ENCODE data around the gene PRDM16.

PRDM16 gene

DNA sequence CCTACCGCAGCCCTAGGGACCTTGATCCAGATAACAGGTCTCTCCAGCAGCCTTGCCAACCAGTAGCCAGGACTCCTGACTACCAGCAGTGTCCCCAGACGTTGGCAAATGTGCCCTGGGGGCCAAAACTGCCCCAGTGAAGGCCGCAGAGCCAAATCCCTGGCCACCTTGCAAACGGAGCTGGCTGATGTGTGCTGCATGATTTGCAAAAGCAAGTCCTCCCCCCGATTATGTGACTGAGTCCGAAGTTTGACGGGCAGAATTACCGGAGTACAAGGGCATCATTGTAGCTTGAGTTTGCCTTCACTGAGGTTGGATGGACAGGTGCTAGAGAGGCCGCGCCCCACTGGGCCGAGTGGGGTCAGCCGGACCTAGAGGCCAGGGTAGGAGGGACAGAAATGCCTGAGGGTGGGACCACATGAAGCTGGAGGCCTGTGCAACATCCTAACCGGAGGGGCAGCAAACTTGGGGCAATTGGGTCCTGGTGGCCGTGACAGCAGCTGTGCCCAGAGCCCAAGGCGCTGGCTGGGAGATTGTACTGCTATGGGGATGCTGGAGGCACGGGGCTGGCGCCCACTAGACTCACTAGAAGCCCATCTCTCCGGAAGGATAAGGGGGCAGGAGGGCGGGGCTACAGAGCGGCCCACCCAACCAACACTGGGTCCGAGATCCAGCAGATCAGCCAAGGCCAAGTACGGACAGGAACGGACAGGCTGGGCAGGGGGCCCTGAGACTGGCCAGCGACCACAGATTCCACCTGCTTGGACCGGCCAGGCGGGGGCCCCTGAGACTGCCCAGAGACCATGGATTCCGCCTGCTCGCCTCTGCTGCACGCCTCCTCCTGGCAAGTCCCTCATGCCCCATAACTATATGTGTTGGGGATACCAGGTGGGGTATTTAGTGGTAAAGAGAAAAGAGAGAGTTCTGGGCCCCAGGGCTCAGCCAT lies 388.2 kb downstream of the PRDM16 start:
- DNase-seq (ENCODE audit: insufficient read length, low spot score) (no peak), FAIRE-seq (no peak)
- TF ChIP-seq, protein P1, sequence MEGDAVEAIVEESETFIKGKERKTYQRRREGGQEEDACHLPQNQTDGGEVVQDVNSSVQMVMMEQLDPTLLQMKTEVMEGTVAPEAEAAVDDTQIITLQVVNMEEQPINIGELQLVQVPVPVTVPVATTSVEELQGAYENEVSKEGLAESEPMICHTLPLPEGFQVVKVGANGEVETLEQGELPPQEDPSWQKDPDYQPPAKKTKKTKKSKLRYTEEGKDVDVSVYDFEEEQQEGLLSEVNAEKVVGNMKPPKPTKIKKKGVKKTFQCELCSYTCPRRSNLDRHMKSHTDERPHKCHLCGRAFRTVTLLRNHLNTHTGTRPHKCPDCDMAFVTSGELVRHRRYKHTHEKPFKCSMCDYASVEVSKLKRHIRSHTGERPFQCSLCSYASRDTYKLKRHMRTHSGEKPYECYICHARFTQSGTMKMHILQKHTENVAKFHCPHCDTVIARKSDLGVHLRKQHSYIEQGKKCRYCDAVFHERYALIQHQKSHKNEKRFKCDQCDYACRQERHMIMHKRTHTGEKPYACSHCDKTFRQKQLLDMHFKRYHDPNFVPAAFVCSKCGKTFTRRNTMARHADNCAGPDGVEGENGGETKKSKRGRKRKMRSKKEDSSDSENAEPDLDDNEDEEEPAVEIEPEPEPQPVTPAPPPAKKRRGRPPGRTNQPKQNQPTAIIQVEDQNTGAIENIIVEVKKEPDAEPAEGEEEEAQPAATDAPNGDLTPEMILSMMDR (IDR thresholded peaks at IDR 0.05; ENCODE audit: insufficient read depth, missing control alignments), result no peak

DNA sequence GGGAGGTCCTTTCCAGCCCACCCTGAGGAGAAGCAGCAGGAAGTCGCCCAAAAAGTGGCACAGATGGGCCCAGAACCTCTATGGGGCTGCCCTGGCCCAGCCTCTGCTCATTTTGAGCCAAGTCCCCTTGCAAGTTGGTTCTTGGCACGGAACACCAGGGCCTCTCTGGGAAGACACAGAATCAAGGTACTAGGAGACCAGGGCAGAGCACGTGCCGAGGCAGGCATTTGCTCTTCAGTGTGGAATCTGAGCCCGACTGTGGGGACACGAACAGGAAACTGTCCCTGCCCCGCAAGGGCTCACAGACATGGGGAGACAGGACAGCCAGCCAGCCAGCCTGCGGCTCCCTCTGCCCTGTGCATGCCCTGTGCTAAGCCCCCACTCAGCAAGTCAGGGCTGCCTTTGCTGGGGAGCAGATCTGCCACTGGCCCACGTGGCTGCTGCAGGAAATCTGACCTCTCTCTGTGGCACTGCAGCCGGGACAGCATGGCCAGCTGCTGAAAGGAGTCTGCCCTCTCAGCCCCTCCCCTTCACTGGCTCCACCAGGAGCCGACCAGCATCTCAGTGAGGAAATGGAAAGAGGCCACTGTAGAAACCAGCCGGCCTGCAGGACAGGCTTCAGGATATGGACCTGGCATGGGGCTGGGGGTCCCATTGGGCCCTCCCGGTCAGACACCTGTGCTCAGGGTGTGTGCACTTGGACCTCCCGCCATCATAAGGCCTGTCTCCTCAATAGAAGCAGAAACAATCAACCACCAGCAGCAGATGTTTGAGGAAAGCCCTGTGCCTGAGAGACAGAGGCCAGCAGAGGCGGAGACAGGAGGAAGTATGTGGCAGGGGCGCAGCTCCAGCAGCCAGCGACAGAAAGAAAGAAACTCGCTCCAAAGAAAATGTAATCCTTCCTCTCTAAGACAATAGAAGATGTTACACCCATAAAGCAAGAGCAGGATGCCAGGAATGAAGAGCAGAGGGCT lies 389.2 kb downstream of the PRDM16 start:
- TF ChIP-seq, protein P1 (IDR thresholded peaks at IDR 0.05; ENCODE audit: insufficient read depth, missing control alignments), result no peak
- FAIRE-seq, result no peak
- DNase-seq (ENCODE audit: insufficient read length, low spot score), result no peak

DNA sequence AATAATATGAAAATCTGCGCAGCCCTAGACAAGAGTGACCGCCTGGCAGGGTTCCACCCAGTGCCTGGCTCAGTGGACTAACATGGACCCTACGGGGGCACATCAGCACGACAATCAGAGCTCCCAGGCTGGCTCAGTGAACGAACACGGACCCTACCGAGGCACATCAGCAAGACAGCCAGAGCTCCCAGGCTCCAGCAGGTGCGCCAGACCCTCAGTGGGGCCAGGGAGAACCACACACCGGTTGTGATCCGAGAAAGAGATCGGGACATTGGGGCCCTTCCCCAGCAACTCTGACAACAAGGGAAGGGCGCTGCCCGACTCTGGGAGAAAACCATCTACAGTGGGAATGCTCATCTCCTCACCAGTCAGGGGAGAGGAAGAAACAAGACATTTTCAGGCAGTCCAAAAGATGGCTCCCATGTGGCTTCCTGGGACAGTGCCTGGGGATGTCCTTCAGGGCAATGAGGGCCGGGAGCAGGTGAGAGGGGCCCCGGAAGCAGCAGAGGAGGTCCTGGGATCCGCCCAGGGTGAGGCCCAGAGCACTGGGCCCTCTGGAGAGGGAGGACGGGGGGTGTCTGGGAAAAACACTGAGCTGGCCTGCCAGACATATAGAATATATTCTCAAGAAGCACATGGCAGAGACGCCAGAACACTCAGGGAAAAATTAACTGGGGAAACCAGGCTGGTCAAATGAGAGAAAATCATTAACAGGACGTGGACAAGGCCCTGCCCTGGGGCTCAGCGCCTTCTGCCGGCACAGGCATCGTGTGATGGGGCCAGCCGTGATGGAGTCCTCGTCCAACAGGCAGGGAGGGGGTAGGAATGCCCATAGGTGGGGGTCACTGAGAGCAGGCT lies 390.3 kb downstream of the PRDM16 start:
- FAIRE-seq (no peak), DNase-seq (ENCODE audit: insufficient read length, low spot score) (no peak)

DNA sequence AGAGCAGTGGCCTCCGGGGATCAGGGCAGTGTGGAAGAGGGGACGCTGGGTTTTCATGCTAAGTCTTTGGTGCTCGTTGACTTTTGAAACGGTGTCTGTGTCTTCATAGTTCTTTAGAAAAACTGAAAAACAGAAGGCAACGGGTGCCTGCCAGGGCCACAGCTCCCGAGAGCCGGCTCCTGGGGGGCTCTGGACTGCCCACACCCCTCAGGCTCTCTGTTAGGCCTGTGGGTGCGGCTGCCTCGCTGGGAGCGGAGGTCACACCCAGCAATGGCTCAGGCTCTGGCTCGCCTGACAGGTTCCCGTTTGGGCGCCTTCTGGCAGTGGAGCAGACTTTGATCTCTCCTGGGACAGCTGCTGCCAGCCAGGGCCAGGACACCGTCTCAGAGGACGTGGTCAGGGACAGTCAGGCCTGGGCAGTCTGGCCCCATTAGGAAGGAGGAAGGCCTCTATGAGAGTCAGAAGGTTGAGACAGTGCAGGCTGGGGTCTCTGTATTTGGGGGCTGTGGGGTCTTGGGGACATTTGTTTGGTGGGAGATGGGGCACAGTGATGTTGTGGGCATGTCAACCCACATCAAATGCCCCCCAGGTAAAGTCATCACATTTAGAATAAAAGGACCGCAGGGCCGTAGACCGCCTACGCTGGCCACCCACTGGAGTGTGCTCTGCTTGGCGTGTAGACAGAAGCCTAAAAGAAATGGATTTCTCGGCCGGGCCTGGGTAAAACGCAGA lies 391.1 kb downstream of the PRDM16 start:
- no peak for DNase-seq (ENCODE audit: insufficient read length, low spot score)
- TF ChIP-seq, protein P1 (IDR thresholded peaks at IDR 0.05; ENCODE audit: insufficient read depth, missing control alignments), result no peak
- no peak for FAIRE-seq

More for the DNA sequence above, 390.3 kb downstream of the PRDM16 start:
- TF ChIP-seq, protein P1 (IDR thresholded peaks at IDR 0.05; ENCODE audit: insufficient read depth, missing control alignments), result no peak

DNA sequence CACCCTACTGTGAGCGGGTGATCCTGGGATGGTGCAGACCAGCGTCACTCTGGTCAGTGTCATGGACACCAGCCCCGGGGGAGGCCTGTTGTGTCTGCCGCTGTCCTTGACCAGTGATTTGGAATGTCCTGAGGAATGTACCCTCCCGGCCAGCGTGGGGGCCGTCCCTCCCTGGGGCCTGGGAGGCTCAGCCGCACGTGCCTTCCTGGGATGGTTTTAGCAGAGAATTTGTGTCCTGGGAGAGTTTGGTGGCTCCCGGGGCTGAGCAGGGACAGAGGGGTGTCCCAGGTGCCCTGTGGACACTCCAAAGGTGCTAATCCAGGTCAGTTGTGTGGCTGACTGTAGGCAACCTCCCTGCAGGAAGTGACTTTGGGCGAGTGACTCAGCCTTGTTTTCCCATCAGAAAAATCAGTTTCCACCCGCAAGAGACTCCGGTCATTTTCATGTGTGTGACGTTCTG lies 391.7 kb downstream of the PRDM16 start:
- FAIRE-seq (no peak), DNase-seq (ENCODE audit: insufficient read length, low spot score) (no peak)
- TF ChIP-seq, protein P1 (IDR thresholded peaks at IDR 0.05; ENCODE audit: insufficient read depth, missing control alignments), result no peak
